Measurements from ENCODE around the gene ZNF521.

DNA sequence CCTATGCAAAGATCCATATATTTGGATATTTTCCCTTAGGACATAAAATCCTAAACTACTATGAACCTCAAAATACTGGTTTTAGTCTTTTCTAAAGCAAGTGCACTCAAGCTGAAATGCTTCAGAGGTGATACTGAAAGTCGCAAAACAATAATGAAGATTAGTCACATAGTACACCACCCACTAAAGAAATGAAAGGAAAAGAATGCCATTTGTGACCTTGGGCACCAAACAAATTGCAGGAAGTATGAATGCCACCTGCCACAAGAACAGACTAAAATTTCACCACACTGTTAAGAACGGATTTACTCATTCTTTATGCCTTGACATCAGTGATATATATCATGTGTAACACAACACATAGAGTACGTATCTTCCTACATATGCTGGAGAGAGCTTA, 161.5 kb downstream of the ZNF521 start:
- TF ChIP-seq GLIS3 (CRISPR knock-in tag; IDR thresholded peaks at IDR 0.05): no peak
- no peak for TF ChIP-seq ARNTL (CRISPR knock-in tag; IDR thresholded peaks at IDR 0.05; ENCODE audit: borderline replicate concordance, low read depth)
- TF ChIP-seq CSDC2 (CRISPR knock-in tag; IDR thresholded peaks at IDR 0.05): no peak
- no peak for TF ChIP-seq ZFP30 (CRISPR knock-in tag; IDR thresholded peaks at IDR 0.05)
- TF ChIP-seq ESRRG (CRISPR knock-in tag; IDR thresholded peaks at IDR 0.05): no peak
- TF ChIP-seq SNAI2 (CRISPR knock-in tag; IDR thresholded peaks at IDR 0.05): no peak
- TF ChIP-seq RARB (CRISPR knock-in tag; IDR thresholded peaks at IDR 0.05): no peak
- TF ChIP-seq, protein P1, sequence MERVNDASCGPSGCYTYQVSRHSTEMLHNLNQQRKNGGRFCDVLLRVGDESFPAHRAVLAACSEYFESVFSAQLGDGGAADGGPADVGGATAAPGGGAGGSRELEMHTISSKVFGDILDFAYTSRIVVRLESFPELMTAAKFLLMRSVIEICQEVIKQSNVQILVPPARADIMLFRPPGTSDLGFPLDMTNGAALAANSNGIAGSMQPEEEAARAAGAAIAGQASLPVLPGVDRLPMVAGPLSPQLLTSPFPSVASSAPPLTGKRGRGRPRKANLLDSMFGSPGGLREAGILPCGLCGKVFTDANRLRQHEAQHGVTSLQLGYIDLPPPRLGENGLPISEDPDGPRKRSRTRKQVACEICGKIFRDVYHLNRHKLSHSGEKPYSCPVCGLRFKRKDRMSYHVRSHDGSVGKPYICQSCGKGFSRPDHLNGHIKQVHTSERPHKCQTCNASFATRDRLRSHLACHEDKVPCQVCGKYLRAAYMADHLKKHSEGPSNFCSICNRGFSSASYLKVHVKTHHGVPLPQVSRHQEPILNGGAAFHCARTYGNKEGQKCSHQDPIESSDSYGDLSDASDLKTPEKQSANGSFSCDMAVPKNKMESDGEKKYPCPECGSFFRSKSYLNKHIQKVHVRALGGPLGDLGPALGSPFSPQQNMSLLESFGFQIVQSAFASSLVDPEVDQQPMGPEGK (CRISPR knock-in tag; IDR thresholded peaks at IDR 0.05; ENCODE audit: borderline replicate concordance): no peak

Data from SK-N-SH treated with all-trans-retinoic acid at 6 μM for 48 hours (cell line).